ENCODE measurements around the gene MTMR6. TPM values are rescaled to one million over a fixed set of nuclear protein-coding genes. Genes with fewer than 3 reads are reported as not detected.

Gene MTMR6
- total RNA-seq, 2 donors from 2014 or later: 11.2 to 13.2 TPM

GRCh38 chr13:25302121-25302520 lies 14.8 kb upstream of the MTMR6 start:
- DNase-seq: no peak

GRCh38 chr13:25301347-25302113 lies 14.2 kb upstream of the MTMR6 start, which contains the start of gene NUP58:
TSS of gene NUP58 (plus strand) at chr13:25301625. CDS start at chr13:25301774, 149 bp downstream.
- Histone ChIP-seq H3K4me3 (peak within 1 kb of the TSS; percentile 26 to 53), H3K9me3 (no peaks in the 10 kb centered on the region), H3K4me1 (peaks cover 21% of the 10 kb centered on the region), H3K36me3 (replicated peaks in 1 of 2; ENCODE audit: insufficient read depth in 1 of 2, low read depth in 2 of 2) (no peaks in the 10 kb centered on the region), H3K27ac (peak within 1 kb of the TSS; percentile 58 to 88 (median 77)), H3K27me3 (no peaks in the 10 kb centered on the region)
- peak; percentile 94 to 96 (median 96) for DNase-seq
- 0% methylated on average over 23 to 64 of the region's 64 CpGs for WGBS, 2 donors
- peak; percentile 100 for ATAC-seq
- intact Hi-C loops (cut with DNase I): no loop called here
- TF ChIP-seq CTCF (IDR thresholded peaks at IDR 0.05): peak in 1 of 7 experiments; percentile 42
- peak; percentile 59 to 88 (median 80) for TF ChIP-seq POLR2A (IDR thresholded peaks at IDR 0.05)

More at GRCh38 chr13:25302121-25302520, 14.8 kb upstream of the MTMR6 start:
- TF ChIP-seq CTCF (IDR thresholded peaks at IDR 0.05): no peak
- no peak for TF ChIP-seq POLR2A (IDR thresholded peaks at IDR 0.05)
- intact Hi-C loops (cut with DNase I): no loop called here
- no peak for ATAC-seq
- no peaks in the 10 kb centered on the region for H3K9me3 ChIP-seq
- no peaks in the 10 kb centered on the region for H3K36me3 ChIP-seq (replicated peaks in 1 of 2; ENCODE audit: insufficient read depth in 1 of 2, low read depth in 2 of 2)
- H3K4me1 ChIP-seq: peaks cover 25% of the 10 kb centered on the region
- peak overlapping the region; percentile 26 to 53 for H3K4me3 ChIP-seq
- peak overlapping the region; percentile 58 to 88 (median 77) for H3K27ac ChIP-seq
- WGBS, 2 donors: 2% methylated on average over 7 of the region's 7 CpGs
- no peaks in the 10 kb centered on the region for H3K27me3 ChIP-seq

GRCh38 chr13:25300861-25301346 lies 13.6 kb upstream of the MTMR6 start:
- ATAC-seq: peak; percentile 5
- H3K27ac ChIP-seq: peak overlapping the region; percentile 58 to 88 (median 77)
- no peaks in the 10 kb centered on the region for H3K36me3 ChIP-seq (replicated peaks in 1 of 2; ENCODE audit: insufficient read depth in 1 of 2, low read depth in 2 of 2)
- WGBS, 2 donors: 17 to 25% methylated on average over 17 to 33 of the region's 33 CpGs
- peaks cover 19% of the 10 kb centered on the region for H3K4me1 ChIP-seq
- intact Hi-C loops (cut with DNase I): no loop called here
- DNase-seq: peak in 2 of 4 donors; percentile 4 to 22
- no peaks in the 10 kb centered on the region for H3K9me3 ChIP-seq
- no peaks in the 10 kb centered on the region for H3K27me3 ChIP-seq
- TF ChIP-seq POLR2A (IDR thresholded peaks at IDR 0.05) (no peak), CTCF (IDR thresholded peaks at IDR 0.05) (no peak)
- H3K4me3 ChIP-seq: peak overlapping the region; percentile 20 to 26

DNA sequence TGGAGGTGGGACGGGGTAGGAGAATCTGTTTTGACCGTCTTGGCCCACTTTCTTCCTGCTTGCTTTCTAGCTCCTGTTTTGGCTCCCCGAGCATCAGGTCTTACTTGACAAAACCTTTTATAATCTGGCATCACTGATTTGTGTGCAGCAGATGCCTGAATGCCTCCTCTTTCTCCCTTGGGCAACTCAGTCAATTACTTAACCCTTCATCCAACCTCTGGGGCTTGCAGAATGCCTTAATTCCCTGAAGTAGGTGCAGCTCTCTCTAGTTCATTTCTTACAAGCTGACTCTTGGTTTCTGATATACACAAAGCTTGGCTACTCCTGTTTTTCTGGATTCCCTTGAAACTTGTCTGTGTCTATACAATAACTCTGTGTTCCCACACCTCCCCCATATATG lies 8.4 kb upstream of the MTMR6 start:
- DNase-seq (no peak), ATAC-seq (no peak)
- Histone ChIP-seq H3K4me1 (peaks cover 1% of the 10 kb centered on the region), H3K27me3 (no peaks in the 10 kb centered on the region), H3K9me3 (no peaks in the 10 kb centered on the region), H3K36me3 (replicated peaks in 1 of 2; ENCODE audit: insufficient read depth in 1 of 2, low read depth in 2 of 2) (no peaks in the 10 kb centered on the region), H3K4me3 (no peak overlapping the region), H3K27ac (no peak overlapping the region)
- TF ChIP-seq POLR2A (IDR thresholded peaks at IDR 0.05): no peak
- TF ChIP-seq CTCF (IDR thresholded peaks at IDR 0.05): no peak
- 52 to 62% methylated on average over 3 of the region's 3 CpGs for WGBS, 2 donors
- intact Hi-C loops (cut with DNase I): no loop called here

Data from body of pancreas (tissue), 4 donors.